Gastrocnemius medialis (tissue), 4 donors: Measurements from ENCODE around the gene MARCHF2. TPM values are rescaled to one million over a fixed set of nuclear protein-coding genes. Genes with fewer than 3 reads are reported as not detected.

Experiments
- ATAC-seq, 2 donors: fragments of 150-250 bp; one replicate each; pipeline ENCODE4 v1.9.1; 2016
- DNase-seq, 2 donors: peaks; one replicate each; pipeline ENCODE4 v3.0.0-alpha.2; 2019
- H3K27ac ChIP-seq, 4 donors: fragments of 200-600 bp; sonication (generic); 1 replicate in 1 of 4; 2 replicates in 3 of 4; pipeline ENCODE4 v1.5.1; 2016 to 2018; ENCODE audit warnings: mild to moderate bottlenecking in 2 of 4, moderate library complexity in 1 of 4
- H3K27me3 ChIP-seq, 3 donors: fragments of 200-600 bp; sonication (generic) in 2 of 3; 1 replicate in 1 of 3; 2 replicates in 2 of 3; pipeline versions ENCODE4 v1.5.1 to v1.6.0; 2016 to 2019; ENCODE audit warnings: mild to moderate bottlenecking in 1 of 3, moderate library complexity in 1 of 3
- H3K36me3 ChIP-seq, 2 donors: fragments of 200-600 bp; sonication (generic) in 1 of 2; one replicate each; pipeline ENCODE4 v1.5.1; 2017 to 2018
- H3K4me1 ChIP-seq, 2 donors: fragments of 200-600 bp; sonication (generic) in 1 of 2; one replicate each; pipeline ENCODE4 v1.5.1; 2016 to 2017; ENCODE audit warnings: mild to moderate bottlenecking in 2 of 2
- H3K4me3 ChIP-seq, 4 donors: fragments of 200-600 bp; sonication (generic) in 3 of 4; 1 replicate in 1 of 4; 2 replicates in 3 of 4; pipeline ENCODE4 v1.5.1; 2016 to 2019; ENCODE audit warnings: mild to moderate bottlenecking in 2 of 4
- H3K9me3 ChIP-seq, 3 donors: fragments of 200-600 bp; sonication (generic) in 2 of 3; 1 replicate in 1 of 3; 2 replicates in 2 of 3; pipeline ENCODE4 v1.5.1; 2016 to 2019
- POLR2A ChIP-seq, 2 donors: fragments of 450-650 bp; IDR thresholded peaks; one replicate each; pipeline ENCODE4 v1.6.1; 2017; ENCODE audit warnings: antibody characterized with exemption in 2 of 2, mild to moderate bottlenecking in 2 of 2, moderate library complexity in 2 of 2
- in situ Hi-C, 4 donors: fragments of 200-750 bp; cut with MboI; loops; one replicate each; pipeline versions ENCODE4 v1.15.0 to v1.8.0; 2017; ENCODE audit warnings: low sequenced_read_pairs in 4 of 4
- intact Hi-C: fragments of 100-400 bp; cut with DNase I; formaldehyde crosslinking; loops from one replicate; pipeline ENCODE4 v1.15.1; 2023; ENCODE audit warnings: low total_unique reads
- total RNA-seq, 4 donors: library from RNA; depleted of rRNA; stranded (reverse); fragments of >200 nt; gene quantifications; one replicate each; pipeline versions ENCODE4 v1.1.0 to v1.2.3, GENCODE V29; 2016
- TF ChIP-seq, protein P1 (sequence below), 5 experiments: fragments of 450-650 bp in 3 of 5; fragments of 200-600 bp in 2 of 5; sonication (generic) in 2 of 5; IDR thresholded peaks in 4 of 5; conservative IDR thresholded peaks in 1 of 5; 1 replicate in 4 of 5; 2 replicates in 1 of 5; pipeline ENCODE4 v1.5.1; 2016 to 2019; ENCODE audit warnings: antibody characterized with exemption in 5 of 5, mild to moderate bottlenecking in 3 of 5, moderate library complexity in 3 of 5

MARCHF2 gene
- total RNA-seq, 4 donors from 2014 or later, result 173 to 183 (median 176) TPM

DNA sequence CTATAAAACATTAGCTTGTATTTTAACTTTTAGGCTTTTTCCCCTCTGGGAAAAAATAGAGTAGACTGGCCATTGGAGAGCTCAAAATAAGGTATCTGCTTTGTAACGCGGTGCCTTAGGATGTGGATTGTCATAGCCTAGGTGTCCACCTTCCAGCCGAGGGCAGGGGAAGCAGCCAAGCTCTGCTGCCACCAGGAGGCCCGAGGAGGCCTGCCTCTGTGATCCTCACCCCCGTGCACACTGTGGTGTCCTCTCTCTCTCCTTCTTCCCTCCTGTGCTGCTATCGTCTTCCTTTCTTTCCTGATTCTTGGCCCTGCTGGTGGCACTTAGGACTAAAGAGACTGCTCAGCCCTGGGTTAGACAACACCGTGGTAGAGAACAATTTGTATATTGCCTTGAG is 43.0 kb downstream of the MARCHF2 start:
- no peaks in the 10 kb centered on the region for H3K27me3 ChIP-seq
- H3K27ac ChIP-seq, result peak overlapping the region; percentile 24 to 74 (median 46)
- intact Hi-C loops, result loop anchor here (2.0 kb wide), 1 partner anchor 51 kb away; no protein-coding TSS in a partner anchor
- ATAC-seq (peak in 1 of 2 donors; percentile 18), DNase-seq (peak in 1 of 2 donors; percentile 35)
- H3K4me3 ChIP-seq, result no peak overlapping the region
- H3K4me1 ChIP-seq, result peaks cover 98 to 99% of the 10 kb centered on the region in 2 donors
- in situ Hi-C loops, result no loop called here
- H3K36me3 ChIP-seq, result peaks cover 0 to 5% of the 10 kb centered on the region in 2 donors
- H3K9me3 ChIP-seq, result no peaks in the 10 kb centered on the region
- TF ChIP-seq POLR2A (IDR thresholded peaks at IDR 0.05), result no peak
- TF ChIP-seq, protein P1, sequence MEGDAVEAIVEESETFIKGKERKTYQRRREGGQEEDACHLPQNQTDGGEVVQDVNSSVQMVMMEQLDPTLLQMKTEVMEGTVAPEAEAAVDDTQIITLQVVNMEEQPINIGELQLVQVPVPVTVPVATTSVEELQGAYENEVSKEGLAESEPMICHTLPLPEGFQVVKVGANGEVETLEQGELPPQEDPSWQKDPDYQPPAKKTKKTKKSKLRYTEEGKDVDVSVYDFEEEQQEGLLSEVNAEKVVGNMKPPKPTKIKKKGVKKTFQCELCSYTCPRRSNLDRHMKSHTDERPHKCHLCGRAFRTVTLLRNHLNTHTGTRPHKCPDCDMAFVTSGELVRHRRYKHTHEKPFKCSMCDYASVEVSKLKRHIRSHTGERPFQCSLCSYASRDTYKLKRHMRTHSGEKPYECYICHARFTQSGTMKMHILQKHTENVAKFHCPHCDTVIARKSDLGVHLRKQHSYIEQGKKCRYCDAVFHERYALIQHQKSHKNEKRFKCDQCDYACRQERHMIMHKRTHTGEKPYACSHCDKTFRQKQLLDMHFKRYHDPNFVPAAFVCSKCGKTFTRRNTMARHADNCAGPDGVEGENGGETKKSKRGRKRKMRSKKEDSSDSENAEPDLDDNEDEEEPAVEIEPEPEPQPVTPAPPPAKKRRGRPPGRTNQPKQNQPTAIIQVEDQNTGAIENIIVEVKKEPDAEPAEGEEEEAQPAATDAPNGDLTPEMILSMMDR (IDR thresholded peaks at IDR 0.05 in 4 of 5, conservative IDR thresholded peaks at IDR 0.05 in 1 of 5), result peak in 1 of 5 experiments; percentile 40

DNA sequence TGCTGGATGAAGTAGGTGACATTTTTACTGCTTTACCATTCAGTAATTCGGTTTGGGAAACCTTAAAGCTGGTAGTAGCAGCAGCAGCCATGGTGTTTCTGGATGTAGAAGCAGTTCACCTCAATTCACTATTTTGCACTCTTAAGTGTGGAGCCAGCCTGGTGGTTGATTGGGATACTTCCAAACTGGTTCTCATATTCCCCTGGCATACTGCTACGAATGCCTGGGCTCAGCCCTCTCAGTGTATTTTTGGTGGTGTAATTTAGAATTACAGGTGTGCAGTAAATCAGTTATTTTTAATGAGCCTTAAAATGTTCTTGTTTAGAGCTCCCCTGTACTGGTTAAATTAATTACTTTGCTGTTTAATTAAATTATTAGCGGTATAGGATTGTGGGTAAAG is 44.1 kb downstream of the MARCHF2 start:
- H3K4me1 ChIP-seq, result peaks cover 98 to 99% of the 10 kb centered on the region in 2 donors
- TF ChIP-seq, protein P1 (IDR thresholded peaks at IDR 0.05 in 4 of 5, conservative IDR thresholded peaks at IDR 0.05 in 1 of 5), result peak in 3 of 5 experiments; percentile 10 to 39 (median 31)
- no peak for TF ChIP-seq POLR2A (IDR thresholded peaks at IDR 0.05)
- peak overlapping the region; percentile 46 to 74 (median 70) for H3K27ac ChIP-seq
- H3K4me3 ChIP-seq, result no peak overlapping the region
- in situ Hi-C loops, result no loop called here
- intact Hi-C loops, result loop anchor here (2.0 kb wide), 1 partner anchor 50 kb away; no protein-coding TSS in a partner anchor
- DNase-seq (peak in 1 of 2 donors; percentile 34), ATAC-seq (peak; percentile 62 to 76)
- no peaks in the 10 kb centered on the region for H3K9me3 ChIP-seq
- peaks cover 0 to 5% of the 10 kb centered on the region in 2 donors for H3K36me3 ChIP-seq
- no peaks in the 10 kb centered on the region for H3K27me3 ChIP-seq

DNA sequence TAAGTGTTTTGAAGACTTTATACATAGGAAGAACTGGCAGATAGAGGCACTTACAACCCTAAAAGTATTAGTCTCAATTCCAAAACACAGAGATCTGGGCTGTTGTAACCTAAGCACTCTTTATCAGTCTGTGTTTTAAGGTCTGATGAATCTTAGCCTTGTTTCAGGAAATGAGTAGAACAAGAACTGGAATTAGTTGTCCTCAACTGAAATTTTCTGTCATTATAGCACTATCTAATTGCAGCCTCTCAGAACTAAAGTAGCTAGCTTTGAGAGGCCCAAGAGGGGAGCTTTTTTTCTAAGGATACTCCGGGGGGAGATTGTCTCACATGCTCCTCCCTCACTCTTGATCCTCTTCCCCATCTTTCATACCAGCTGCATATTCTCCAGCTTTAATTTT is 44.7 kb downstream of the MARCHF2 start:
- Histone ChIP-seq H3K27ac (peak overlapping the region; percentile 46 to 74 (median 70)), H3K4me1 (peaks cover 98 to 99% of the 10 kb centered on the region in 2 donors), H3K36me3 (peaks cover 0 to 5% of the 10 kb centered on the region in 2 donors), H3K27me3 (no peaks in the 10 kb centered on the region), H3K9me3 (no peaks in the 10 kb centered on the region), H3K4me3 (no peak overlapping the region)
- no peak for TF ChIP-seq POLR2A (IDR thresholded peaks at IDR 0.05)
- TF ChIP-seq, protein P1 (IDR thresholded peaks at IDR 0.05 in 4 of 5, conservative IDR thresholded peaks at IDR 0.05 in 1 of 5), result no peak
- intact Hi-C loops (loop anchor here (2.0 kb wide), 1 partner anchor 49 kb away; no protein-coding TSS in a partner anchor), in situ Hi-C loops (no loop called here)
- ATAC-seq (no peak), DNase-seq (no peak)

DNA sequence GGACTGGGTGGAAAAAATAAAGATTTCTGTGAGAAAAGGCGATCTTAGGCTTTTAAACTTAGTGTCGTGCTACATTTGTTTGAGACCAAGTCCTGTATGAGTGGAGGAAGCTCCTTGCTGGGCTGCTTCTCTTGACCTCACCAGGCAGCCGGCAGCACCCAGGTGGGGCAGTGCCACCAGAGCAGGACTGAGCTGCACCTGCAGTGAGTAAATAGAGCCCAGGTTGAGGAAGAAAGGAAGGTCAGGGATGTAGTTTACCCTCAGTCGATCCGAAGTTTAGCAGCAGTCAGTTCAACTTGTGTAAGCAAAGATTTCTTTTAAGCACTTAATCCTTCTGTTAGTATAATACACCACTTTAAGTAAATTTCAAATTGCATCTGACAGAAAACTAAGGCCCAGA is 45.3 kb downstream of the MARCHF2 start:
- H3K36me3 ChIP-seq, result peaks cover 0 to 5% of the 10 kb centered on the region in 2 donors
- intact Hi-C loops, result no loop called here

More for the DNA sequence above, 45.3 kb downstream of the MARCHF2 start:
- in situ Hi-C loops, result no loop called here
- no peak overlapping the region for H3K4me3 ChIP-seq
- DNase-seq (no peak), ATAC-seq (no peak)
- H3K4me1 ChIP-seq, result peaks cover 98 to 99% of the 10 kb centered on the region in 2 donors
- H3K27me3 ChIP-seq, result no peaks in the 10 kb centered on the region
- TF ChIP-seq, protein P1 (IDR thresholded peaks at IDR 0.05 in 4 of 5, conservative IDR thresholded peaks at IDR 0.05 in 1 of 5), result no peak
- TF ChIP-seq POLR2A (IDR thresholded peaks at IDR 0.05), result no peak
- H3K9me3 ChIP-seq, result no peaks in the 10 kb centered on the region
- peak overlapping the region; percentile 46 to 74 (median 70) for H3K27ac ChIP-seq
